Stimulated activated CD4-positive, alpha-beta T cell treated with anti-CD3 and anti-CD28 coated beads, TNF-alpha, amount 100 ng/mL, for 24 hours (primary cell): ENCODE results near the gene SLC25A12.
"Not testable (repeated sequence)": the region's sequence is repeated elsewhere in the genome, so short reads cannot be mapped to it uniquely, and the experiment has no call there.

Experiments
- DNase-seq, 3 experiments: peaks; one replicate each; pipeline ENCODE4 v3.0.0-alpha.2; 2020; ENCODE audit warnings: low read depth in 3 of 3

SLC25A12 gene

DNA sequence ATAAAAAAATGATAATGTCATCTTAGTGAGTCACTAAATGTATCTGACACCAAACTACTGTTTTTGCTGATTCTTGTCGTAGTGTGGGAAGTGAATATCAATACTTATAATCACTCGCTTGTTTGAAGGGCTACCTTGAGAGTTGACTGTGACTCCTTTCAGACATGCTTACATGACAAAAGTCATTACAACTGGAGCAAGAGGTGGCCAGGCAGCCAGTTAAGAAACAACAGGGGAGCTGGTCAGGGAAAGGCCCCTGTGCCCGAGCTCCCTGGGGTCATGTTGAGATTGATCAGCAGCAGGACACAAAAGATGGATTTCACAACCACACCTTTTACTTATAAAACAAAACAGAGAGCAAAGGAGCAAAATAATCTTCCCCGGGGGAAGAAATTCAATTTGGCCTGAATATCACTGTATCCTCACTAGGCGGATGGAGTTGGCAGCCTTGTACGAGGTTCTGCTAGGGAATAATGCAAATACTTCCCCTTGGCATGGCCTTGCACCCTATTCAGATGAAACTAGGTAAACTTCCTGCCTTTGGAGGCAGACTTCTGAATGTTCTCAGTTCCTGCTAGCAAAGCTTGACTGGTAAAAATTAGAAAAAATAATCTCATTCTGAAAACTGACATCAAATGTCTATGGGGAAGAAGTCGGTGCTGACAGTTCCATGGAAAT is 105.6 kb downstream of the SLC25A12 start:
- no peak for DNase-seq

DNA sequence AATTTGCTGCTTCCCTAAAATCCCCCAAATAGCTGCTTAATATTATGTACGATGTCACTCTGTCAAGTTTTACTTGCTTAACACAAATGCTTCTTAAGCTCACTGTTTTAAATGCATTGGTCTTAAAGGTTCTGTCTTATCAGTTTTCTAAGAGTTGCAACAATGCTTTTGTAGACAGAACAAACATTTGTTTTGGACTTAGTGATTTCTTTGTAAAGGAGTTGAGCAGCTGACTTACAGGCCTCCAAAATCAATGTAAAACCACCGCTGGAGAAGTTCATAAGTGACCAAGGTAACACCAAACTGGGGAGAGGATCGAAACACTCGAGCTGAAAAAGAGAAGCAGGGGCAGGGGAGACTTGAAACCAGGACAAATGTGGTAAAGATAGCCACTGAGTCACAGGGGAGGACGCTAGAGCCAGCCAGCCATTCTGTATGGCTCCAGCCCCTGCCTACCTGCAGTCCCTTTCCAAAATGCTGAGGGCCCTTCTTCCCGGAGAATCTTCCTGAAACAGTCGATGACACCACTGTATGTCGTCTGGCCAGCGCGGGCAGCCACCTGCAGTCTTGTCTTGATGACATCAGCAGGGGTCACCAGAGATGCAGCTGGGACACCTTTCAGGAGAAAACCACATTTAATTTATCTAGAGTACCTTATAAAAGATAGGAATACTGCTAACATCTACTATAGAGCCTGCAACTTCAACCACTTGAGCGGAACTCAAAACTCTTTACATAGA is 106.5 kb downstream of the SLC25A12 start:
- DNase-seq: no peak

DNA sequence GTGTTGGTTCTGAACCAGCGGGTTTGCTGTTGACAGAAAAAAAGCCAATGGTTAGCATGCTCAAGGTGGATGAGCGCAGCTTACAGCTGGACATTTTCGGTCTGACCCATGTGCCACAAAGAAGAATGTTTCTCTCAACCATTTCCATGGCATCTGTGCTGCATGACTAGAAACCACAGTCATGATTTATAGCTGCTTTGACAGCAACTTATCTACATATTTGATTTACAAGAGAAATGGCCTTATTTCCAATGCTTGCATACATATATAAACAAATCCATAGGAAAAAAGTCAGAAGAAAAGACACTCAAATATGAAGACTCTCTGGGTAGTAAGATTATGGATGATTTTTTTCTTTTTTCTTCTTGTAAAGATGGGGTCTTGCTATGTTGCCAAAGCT is 108.6 kb downstream of the SLC25A12 start:
- no peak for DNase-seq

DNA sequence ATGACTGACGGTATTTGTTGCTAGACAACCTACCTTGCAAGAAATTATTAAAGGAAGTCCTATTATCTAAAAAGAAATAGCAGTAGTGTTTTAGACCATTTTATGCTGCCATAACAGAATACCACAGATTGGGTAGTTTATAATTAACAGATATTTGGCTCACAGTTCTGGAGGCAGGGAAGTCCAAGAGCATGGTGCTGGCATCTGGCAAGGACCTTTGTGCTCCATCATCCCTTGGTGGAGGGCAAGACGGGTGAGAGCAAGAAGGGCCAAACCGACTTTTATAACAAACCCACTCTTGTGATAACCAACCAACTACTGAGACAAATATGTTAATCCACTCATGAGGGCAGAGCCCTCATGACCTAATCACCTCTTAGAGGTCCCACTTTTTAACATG is 115.5 kb downstream of the SLC25A12 start:
- DNase-seq: no peak

DNA sequence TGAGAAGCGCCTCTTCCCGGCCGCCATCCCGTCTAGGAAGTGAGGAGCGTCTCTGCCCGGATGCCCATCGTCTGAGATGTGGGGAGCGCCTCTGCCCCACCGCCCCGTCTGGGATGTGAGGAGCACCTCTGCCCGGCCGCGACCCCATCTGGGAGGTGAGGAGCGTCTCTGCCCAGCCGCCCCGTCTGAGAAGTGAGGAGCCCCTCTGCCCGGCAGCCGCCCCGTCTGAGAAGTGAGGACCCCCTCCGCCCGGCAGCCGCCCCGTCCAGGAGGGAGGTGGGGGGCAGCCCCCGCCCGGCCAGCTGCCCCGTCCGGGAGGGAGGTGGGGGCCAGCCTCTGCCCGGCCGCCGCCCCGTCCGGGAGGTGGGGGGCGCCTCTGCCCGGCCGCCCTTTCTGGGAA is 119.5 kb downstream of the SLC25A12 start:
- DNase-seq: not testable (repeated sequence)

DNA sequence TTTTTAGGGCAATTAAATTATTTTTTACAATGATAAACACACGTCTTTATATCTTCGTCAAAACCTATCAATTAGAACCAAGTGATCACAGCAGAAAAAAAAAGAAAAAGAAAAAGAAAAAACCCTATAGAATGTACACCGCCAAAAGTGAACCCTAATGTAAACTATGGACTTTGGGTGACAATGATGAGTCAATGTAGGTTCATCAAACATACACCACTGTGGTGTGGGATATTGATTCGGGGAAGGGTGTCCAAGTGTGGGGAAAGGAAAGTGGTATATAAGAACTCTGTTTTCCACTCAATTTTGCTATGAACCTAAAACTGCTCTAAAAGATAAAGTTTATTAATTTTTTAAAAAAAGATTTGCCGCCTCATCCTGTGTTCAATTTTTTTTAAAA is 121.7 kb downstream of the SLC25A12 start:
- DNase-seq: no peak

DNA sequence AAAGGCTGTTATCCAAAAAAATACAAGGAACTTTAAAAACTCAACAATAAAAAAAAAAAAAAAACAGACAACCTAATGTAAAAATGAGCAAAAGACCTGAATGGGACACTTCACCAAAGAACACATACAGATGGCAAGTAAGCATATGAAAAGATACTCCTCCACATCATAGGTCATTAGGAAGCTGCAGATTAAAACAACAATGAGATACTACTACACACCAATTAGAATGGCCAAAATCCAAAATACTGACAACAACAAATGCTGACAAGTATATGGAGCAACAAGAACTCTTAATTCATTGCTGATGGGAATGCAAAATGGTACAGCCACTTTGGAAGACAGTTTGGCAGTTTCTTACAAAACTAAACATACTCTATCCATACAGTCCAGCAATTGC is 122.6 kb downstream of the SLC25A12 start:
- no peak for DNase-seq

DNA sequence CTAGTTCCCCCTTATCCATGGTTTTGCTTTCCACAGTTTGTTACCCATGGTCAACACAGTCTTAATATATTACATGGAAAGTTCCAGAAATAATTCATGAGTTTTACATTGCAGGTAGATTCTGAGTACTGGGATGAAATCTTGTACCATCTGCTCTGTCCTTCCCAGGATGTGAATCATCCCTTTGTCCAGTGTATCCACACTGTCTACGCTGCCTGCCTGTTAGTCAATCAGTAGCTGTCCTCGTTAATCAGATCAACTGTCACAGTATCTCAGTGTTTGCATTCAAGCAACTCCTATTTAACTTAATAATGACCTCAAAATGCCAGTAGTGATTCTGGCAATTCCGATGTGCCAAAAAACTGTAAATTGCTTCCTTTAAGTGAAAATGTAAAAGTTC is 130.4 kb downstream of the SLC25A12 start:
- no peak for DNase-seq

DNA sequence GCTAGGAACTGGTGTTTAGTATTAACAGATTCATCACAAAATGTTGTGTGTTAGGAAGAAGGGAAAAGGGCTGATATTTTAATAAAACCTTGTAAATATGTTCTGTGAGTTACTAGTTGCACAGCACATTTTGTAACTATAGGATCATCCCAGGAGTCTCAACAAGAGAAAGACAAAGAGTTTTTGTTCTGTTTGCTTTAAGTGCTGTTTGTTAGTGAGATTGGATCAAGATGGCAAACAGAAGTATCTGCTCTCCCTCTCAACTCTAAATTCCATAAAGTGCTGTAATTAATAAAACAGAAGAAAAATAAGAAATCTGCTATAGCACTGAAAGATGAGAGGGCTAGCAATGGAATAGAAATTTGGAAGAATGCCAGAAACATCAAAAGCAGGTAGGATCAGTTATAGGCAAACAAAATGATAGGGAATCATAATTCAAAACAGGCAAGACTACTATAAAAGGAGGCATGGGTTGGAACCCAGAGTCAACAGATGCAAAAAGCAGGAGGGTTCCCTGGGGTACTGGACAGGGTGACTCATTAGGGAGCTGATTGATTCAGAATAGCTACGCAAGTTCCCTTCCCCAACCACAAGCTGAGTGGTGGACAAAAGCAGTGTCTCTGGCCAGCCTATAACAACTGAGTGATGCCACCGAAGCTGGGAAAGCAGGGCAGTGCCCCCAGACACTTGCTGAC is 131.0 kb downstream of the SLC25A12 start:
- no peak for DNase-seq

DNA sequence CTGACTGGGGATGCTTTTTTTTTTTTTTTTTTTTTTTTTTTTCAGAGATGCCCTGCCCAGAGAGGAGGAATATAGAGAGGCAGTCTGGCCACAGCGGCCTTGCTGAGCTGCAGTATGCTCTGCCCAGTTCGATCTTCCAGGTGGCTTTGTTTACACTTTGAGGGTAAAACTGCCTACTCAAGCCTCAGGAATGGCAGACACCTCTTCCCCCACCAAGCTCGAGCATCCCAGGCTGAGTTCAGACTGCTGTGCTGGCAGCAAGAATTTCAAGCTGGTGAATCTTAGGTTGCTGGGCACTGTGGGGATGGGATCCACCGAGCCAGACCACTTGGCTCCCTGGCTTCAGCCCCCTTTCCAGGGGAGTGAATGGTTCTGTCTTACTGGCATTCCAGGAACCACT is 132.9 kb downstream of the SLC25A12 start:
- not testable (repeated sequence) for DNase-seq

DNA sequence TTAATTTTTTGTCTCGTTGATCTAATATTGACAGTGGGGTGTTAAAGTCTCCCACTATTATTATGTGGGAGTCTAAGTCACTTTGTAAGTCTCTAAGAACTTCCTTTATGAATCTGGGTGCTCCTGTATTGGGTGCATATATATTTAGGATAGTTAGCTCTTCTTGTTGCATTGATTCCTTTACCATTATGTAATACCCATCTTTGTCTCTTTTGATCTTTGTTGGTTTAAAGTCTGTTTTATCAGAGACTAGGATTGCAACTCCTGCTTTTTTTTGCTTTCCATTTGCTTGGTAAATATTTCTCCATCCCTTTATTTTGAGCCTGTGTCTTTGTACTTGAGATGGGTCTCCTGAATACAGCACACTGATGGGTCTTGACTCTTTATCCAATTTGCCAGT is 135.3 kb downstream of the SLC25A12 start:
- not testable (repeated sequence) for DNase-seq

DNA sequence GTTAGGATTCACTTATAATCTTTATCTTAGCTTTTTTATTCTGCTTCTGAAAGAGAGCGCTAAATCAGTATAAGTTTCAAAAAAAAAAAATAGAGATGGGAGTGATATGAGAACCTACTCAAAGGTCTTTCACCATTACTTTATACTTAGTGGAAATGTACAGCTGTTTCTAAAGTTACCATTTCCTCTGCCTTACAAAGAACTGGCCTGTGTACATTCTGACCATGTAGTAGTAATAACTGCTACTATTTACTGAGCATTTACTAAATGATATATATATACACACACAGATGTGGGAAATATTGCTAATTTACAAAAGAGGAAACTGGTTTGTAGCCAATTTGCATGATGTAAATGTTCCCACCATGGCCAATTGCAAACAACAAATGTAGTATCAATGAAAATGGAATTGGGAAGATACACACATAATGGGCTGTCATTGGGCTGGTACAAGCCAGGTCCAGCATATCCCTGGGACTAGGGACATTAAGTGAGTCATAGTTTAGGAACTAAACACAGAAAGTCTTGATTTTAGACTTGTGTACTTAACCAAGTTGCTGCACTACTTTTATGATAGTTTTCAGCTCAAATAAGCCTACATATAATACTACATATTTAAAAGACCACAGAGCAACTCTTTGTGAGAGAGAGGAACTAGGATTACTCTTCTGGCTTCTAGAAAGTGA is 139.6 kb downstream of the SLC25A12 start:
- no peak for DNase-seq

DNA sequence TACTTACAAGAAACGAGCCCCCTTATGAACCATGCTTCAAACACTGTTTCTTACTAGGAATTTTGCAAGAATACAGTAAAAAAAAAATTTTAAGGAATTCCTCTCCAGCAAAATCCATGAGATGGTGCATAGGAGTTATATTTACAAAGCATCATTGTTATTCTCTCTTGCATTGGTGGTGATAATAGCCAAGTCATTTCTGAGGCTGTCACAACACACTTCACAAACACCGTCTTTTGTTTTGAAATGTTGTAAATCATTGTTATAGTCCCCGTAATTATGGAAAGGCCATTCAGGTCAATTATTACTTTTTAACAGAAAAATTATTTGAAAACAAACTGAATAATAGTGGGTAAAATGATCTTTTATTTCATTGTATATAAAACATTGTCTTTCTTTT is 146.7 kb downstream of the SLC25A12 start:
- no peak for DNase-seq

DNA sequence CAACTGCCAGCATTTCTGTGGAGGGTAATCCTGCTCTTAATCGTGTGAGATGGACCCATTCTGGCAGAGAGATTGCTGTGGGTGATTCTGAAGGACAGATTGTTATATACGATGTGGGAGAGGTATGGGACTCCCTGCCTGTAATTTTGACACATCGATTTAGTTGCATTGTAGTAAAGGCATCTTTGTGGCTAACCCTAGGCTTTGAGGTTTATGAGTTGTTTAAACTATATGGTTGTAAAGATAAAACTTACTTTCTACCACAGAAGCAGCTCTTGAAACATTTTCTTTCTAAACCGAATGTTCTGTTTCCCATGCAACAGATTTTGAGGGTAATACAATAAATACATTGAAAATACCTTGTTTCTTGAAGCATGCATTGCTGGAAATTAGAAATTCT is 148.2 kb downstream of the SLC25A12 start:
- no peak for DNase-seq

DNA sequence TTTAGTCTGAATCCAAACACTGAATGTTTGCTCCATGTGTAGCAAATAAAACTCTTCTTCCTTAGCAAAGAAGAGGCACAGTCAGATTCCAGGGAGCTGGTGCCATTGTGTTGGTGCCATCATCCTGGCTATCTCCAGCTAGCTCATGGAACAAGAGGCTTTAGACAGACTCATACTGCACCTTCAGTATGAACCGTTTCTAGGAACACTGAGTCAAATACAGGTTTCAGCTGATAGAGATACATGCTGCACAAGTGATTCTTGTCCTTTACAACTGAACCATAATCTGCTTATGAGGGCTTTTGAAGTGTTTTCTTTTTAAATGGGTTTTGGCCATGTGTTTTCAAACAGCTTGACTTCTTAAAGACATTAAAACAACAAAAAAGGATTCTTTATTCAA is 148.9 kb downstream of the SLC25A12 start:
- no peak for DNase-seq

DNA sequence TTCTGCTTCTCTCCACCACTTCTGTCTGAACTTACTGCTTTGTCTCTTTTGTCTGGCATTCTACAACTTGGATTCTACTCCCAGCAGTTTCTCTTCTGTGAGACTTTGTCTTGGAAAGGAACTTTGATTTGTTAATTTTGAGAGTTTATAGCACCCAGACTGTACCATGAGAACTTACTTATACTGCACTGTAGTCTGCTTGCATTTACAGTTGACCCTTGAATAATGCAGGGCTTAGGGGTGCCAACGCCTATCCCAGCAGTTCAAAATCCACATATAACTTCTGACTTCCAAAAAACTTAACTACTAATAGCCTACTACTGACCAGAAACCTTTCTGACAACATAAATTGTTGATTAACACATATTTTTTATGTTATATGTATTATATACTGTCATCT is 151.3 kb downstream of the SLC25A12 start:
- no peak for DNase-seq

DNA sequence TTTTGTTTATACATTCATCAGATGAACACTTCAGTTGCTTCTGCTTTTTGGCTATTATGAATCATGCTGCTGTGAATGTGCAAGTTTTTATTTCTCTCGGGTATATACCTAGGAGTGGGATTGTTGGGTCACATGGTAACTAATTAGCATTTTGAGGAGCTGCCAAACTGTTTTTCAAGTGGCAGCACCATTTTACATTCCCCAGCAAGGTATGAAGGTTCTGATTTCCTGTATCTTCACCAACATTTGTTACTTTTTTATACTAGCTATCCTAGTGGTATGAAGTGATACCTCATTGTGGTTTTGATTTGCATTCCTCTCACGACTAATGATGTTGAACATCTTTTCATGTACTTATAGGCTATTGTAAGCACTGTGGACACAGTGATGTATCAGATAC is 152.9 kb downstream of the SLC25A12 start:
- no peak for DNase-seq

DNA sequence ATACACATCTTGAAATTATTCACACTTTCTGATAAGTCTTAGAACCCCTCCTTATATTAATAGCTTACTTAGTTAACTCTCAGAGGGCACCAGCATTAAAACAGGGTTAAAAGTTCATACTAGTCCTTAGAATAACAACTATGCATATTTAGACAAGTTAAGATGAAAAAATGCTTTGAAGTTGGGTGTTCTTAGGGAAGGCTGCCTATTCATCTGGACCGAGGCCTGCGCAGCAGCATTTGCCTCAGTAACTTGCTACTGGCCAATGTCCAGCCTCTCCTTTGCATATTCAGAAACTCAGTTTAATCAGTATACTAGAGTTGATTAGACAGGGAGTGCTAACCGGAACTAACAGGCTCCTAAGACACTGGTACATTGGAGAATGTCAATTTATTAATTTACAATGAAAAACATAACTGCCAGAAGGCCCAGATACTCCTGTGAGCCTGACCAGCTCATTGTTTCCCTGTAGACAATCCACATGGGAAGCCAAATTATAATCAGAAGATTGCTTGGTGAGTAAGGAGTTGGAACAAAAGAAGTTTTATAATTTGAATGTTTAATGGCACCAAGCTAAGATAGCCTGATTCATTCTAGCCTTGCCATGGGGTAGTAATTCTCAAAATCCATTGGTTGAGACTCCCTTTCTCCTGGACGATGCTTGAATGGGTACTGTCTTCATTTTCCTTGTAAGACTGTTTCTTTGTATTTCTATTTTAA is 157.9 kb downstream of the SLC25A12 start:
- no peak for DNase-seq
